COLO668 (cell line): ENCODE measurements around the gene SHISA5.
A peak's percentile ranks its signal among the peaks of the same experiment; 100 is the strongest.
"Not testable (repeated sequence)": the region's sequence is repeated elsewhere in the genome, so short reads cannot be mapped to it uniquely, and the experiment has no call there.

Experiments
- DNase-seq: peaks from one replicate; lab custom pipeline; 2025; ENCODE audit not compliant: unreplicated experiment; lab: John Stamatoyannopoulos, UW

SHISA5 gene

DNA sequence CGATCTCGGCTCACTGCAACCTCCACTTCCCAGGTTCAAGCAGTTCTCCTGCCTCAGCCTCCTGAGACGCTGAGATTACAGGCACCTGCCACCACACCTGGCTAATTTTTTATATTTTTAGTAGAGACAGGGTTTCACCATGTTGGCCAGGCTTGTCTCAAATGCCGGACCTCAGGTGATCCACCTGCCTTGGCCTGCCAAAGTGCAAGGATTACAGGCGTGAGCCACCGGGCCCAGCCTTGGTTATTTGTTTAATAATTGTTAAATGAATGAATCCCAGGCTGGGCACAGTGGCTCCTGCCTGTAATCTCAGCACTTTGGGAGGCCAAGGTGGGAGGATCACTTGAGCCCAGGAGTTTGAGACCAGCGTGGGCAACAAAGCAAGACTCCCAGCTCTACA lies 42.2 kb downstream of the SHISA5 start:
- not testable (repeated sequence) for DNase-seq

DNA sequence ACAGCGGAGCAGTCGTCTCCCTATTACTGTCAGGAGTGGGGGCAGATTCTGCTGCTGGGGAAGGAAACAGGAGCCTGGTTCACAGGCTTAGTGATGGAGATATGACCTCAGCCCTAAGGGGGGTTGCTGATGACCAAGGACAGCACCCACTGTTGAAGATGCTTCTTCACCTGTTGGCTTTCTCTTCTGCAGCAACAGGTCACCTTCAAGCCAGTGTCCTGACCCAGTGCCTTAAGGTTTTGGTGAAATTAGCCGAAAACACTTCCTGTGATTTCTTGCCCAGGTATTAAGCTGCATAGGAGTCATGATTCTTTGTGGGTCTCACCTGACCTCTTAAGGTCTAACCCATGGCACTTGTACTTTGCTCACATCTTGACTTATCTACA lies 43.5 kb downstream of the SHISA5 start:
- DNase-seq = no peak

DNA sequence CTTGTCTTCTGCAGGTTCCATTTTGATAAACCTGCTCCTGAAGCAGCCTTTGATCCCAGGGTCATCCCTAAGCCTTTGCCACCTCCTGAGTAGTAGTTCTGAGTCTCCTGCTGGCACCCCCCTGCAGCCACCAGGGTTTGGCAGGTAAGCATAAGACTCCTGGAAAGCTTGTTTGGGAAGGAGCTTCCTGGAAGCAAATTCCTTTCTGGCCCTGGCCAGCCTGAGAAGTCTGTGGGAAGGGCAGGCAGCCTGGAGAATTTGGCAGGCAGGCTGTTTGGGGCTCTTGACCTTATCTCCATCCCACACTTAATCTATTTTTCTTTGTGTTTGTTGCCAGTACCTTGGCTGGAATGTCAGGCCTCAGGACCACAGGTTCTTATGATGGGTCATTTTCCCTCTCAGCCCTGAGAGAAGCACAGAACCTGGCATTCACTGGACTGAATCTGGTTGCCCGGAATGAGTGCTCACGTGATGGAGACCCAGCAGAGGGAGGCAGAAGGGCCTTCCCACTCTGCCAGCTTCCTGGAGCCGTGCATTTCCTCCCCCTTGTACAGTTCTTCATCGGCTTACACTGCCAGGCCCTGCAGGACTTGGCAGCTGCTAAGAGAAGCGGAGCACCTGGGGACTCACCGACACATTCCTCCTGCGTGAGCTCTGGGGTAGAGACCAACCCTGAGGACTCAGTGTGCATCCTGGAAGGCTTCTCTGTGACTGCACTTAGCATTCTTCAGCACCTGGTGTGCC lies 44.0 kb downstream of the SHISA5 start:
- no peak for DNase-seq

DNA sequence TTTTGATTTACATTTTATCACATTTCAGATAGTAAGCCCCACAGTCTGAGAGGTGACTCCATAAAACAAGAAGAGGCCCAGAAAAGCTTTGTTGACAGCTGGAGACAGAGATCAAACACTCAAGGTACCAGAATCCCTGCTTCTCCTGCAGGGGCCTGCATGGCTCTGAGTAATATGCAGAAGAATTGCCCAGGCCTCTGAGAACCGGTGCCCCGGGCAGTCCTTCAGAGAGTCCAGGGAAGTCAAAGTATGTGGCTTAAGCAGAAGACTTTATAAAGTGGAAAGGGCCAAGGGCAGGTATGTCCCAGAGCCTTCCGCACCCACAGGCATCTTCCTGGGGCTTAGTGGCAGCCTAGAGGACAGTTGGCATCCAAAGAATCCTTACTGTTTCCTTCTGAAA lies 44.6 kb downstream of the SHISA5 start:
- no peak for DNase-seq

DNA sequence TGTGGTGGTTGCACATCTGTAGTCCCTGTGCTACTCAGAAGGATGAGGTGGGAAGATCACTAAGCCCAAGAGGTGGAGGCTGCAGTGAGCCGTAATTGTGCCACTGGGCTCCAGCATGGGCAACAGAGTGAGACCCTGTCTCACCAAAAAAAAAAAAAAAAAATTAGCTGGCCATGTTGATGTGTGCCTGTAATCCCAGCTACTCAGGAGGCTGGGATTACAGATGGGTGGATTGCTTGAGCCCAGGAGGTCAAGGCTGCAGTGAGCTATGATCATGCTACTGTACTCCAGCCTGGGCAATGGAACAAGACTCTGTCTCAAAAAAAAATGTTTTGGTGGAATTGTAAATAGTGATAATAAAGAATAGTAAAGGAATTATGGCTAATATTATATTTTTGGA lies 47.5 kb downstream of the SHISA5 start:
- no peak for DNase-seq

DNA sequence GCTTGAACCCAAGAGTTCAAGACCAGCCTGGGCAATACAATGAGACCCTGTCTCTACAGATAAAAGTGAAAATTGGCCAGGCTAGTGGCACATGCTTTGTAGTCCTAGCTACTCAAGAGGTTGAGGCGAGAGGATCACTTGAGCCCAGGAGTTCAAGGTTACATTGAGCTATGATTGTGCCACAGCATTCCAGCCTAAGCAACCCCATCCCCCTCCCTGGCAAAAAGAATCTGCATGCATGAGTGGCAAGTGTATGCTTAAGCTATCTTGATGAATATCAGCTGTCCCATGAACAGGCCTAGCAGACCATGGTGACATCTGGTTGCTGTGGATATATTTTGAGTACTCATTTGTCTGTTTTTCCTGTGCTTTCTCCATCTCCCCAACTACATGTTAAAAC lies 52.7 kb downstream of the SHISA5 start:
- no peak for DNase-seq

DNA sequence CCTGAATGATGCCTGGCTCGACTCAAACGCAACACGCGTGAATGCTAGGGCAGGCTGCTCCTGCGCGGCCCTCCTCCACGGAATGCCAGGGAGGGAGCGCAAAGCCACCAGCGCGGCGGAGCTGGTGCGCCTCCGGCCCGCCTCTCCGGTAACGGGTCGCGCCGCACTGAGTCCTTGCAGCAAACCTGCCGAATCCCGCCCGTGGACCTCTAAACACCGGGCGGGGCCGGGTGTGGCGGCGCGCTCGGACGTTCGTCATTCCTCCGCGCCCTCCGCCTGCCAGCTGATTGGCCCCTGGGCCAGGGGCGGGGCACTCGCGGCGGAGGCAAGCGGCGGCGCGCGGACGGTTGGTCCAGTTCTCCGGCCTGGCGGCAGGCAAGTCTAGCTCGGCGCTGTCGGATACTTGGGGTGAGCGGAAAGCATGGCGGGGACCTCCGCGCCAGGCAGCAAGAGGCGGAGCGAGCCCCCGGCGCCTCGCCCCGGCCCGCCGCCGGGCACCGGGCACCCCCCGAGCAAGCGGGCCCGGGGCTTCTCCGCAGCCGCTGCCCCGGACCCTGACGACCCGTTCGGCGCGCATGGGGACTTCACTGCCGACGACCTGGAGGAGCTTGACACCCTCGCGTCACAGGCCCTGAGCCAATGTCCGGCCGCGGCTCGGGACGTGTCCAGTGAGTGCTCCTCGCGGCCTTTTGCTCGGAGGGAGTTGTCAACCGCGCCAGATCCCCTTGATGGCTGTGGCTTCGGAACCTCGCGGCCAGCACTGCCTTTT lies 57.4 kb downstream of the SHISA5 start, which contains the start of gene ATRIP:
ATRIP (plus strand) TSS at position 313 of the 769 bp plus-strand sequence; CDS start at position 422, 109 bp downstream.
- peak; percentile 91 for DNase-seq

DNA sequence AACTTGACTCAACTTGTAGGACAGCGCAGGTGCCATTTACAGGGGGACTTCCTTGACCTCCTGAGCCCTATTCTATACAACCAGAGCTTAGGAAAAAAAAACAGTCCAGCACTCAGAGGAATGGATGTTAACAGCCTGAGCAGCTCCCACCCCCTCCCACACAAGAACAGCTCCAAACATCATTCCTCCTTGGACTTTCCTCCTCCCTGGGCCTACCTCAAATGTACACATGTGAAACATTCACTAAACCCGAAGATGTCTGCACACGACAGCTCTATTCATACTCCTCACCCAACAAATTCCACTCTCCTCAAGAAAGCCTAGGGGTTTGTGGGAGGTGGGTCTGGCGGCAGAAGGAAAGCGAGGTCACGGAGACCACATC lies 57.9 kb downstream of the SHISA5 start:
- DNase-seq = no peak

DNA sequence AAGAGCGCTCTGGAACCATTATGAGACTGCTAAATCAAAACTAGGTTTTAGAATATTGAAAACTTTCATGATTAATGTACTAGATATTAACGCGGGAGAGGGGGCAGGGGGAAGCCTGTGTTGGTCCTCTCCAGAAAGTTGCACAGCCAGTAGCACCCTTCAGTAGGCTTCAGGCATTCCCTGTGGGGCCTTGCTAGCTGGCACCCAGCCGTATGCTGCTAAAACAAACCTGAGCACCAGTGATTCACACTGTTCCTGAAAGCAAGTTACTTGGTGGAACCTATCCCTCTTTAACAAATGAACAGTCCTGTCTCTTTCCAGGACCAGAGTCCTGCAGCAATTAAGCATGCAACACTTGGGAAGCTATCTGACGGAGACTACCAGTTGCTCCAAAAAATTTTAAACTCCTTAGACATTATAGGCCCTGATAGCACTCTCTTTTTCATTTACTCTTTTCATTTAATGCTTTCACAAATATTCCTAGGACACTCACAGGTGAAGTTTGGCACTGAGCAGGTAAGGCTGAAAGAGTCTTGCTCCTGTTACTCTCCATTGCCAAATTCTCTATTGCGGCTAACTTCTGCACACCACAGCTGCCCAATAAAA lies 58.6 kb downstream of the SHISA5 start:
- no peak for DNase-seq

DNA sequence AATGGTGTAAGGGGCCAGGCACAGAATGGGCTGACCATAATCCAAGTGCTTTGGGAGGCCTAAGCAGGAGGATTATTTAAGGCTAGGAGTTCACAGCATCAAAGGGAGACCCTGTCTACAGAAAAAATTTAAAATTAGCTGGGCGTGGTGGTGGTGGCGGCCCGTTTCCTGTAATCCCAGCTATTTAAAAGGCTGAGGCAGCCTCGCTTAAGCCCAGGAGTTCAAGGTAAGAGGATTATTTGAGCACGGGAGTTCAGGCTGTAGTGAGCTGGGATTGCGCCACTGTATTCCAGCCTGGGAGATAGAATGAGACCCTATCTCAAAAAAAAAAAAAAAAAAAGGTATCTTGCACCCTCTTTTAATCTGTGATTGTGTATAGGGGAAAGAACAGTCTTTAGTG lies 62.0 kb downstream of the SHISA5 start:
- no peak for DNase-seq

DNA sequence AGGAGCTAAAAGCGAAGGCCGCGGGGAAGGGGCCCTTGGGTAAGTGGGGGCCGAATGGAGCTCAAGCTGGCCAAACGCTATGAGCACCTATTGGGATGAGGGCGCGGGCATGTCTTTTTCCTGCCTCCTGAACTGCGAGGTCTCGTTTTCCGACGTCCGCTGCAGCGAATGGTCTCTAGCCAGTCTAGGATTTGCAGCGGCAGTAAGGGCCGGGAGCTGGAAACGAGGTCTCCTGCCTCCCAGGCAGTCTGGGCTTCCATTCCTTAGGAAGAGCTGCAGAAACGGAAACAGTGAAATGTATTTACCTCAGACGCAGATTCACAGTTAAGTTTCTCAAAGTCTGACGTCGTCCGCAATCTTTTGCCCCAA lies 63.4 kb downstream of the SHISA5 start:
- DNase-seq = no peak

DNA sequence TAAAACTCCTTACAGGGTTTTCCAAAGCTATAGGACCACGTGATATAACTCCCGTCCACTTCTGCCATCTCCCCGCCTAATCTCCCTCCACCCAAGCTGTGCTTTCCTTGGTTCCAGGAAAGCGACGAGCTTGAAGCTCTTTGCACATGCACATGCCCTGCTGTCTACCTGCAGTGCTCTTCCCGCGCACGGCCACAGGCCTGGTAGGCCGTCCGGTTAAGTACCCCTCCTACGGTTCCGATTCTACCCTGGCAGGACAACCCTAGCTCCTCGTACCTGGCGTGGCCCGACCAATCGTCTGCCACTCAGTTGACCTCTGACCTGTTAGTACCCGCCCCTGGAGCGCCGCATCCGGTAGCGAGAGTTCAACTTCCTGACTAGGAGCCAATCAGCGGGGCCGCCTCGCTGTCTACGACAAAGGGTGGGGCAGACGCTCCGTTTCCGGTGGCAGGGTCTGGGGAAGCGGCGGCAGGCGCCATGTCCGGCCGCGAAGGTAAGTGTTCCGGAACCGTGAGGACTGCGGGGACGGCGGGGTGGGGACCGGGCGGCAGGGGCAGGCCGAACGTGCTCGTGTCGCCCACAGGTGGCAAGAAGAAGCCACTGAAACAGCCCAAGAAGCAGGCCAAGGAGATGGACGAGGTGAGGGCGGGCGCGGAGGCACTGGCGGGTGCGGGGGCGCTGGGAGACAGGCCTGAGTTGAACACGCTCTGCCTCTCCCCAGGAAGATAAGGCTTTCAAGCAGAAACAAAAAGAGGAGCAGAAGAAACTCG lies 64.0 kb downstream of the SHISA5 start, which contains the start of the genes CCDC51 and TMA7:
CCDC51 (minus strand) TSS at position 300 of the 770 bp plus-strand sequence. CDS start 4,991 bp downstream, outside the sequence.
TMA7 (plus strand) TSS at position 438 of the 770 bp plus-strand sequence; CDS start at position 478, 40 bp downstream.
- peak; percentile 95 for DNase-seq

DNA sequence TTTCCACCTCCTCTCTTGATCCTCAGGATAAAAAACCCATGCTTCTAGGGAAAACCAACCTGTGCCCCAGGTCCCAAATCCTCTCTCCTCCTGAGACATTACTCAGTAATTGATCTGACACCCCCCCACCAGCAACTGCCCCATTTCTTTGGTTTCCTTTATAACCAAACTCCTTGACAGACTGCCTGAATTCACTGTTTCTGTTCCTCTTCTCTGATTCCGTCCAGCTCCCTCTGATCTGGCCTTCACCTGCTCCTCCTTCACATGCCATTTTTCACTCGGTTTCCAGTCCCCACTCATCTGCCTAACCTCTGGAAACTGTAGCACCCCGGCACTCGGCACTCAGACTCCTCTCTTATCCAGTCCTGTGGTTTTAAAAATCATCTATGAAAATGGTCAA lies 66.2 kb downstream of the SHISA5 start:
- no peak for DNase-seq

DNA sequence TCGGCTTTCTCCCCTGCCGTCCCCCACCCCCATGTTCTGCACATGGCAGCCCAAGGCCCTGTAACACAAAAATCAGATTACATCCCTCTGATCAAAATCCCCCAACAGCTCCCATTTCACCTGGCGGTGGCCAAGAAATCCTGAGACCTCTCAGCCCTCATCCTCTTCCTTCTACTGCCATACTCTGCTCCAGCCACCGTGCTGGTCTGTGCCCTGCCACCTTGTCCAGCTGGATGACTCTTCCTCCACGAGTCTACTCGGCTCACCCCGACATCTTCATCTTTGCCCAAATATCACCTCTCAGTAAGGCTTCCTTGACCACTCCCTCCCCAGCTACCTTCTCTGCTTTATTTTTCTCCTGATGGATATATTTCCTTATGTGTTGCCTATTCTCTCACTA lies 67.1 kb downstream of the SHISA5 start:
- DNase-seq = no peak

DNA sequence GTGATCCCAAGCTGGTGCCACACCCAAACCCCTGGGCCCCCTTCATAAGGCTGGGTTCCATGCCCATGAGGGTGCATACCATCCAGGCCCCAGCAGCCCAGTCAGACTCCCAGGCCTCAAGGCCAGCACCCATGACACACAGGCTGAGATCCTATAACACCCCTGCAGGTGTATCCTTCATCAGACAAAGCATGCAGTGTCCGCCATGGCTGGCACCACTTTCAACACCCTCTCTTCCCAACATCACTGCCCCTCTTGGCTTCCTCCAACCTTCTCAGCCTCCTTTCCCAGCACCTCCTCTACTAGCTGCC lies 67.5 kb downstream of the SHISA5 start:
- DNase-seq = no peak

DNA sequence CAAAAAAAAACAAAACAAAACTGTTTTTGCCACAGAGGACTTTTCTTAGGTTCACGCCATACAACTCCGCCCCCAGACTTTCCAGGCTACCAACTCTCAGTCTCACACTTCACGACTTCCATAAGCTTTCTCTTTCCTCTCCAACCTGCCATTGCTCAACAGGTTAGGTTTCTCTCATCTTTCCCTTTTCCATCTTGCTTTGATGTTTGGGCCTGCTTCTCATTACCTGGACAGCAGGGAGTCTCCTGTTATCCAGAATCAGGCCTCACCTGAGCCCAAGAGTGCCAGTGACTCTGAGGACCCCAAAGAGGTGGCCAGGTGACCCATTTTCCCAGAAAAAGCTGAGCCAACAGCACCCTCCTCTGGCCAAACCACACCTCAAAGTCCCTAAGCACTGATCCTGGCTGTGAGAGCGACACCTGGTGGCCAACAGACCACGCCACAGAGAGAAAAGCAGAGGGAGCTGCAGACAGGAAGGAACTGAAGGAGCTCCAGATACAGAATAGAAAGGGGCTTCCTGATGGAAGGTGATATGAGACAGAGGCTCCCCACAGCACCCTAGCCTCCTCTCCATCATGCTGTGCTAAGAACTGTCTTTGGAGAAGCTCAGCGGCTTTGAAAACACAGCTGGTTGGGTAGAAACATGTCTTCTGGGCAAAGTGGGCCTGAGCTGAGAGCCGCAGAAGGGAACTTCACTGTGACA lies 68.0 kb downstream of the SHISA5 start:
- DNase-seq = peak; percentile 76

DNA sequence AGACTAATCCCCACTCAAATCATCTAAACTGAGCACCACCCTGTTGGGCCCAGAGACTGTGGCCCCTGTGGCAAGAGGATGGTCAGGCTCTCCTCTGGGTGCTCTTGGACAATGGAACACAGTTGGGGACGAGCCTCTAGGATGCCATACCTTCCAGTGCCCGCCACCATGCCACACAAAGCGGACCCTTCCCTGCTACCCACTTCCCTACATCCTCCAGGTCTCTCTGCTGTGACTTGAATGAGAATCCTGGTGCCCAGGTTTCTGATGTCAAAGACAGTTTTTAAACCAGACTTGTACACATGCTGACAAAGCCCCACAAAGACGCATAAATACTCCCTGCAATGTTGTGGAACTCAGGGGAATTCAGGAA lies 68.8 kb downstream of the SHISA5 start:
- DNase-seq = no peak

DNA sequence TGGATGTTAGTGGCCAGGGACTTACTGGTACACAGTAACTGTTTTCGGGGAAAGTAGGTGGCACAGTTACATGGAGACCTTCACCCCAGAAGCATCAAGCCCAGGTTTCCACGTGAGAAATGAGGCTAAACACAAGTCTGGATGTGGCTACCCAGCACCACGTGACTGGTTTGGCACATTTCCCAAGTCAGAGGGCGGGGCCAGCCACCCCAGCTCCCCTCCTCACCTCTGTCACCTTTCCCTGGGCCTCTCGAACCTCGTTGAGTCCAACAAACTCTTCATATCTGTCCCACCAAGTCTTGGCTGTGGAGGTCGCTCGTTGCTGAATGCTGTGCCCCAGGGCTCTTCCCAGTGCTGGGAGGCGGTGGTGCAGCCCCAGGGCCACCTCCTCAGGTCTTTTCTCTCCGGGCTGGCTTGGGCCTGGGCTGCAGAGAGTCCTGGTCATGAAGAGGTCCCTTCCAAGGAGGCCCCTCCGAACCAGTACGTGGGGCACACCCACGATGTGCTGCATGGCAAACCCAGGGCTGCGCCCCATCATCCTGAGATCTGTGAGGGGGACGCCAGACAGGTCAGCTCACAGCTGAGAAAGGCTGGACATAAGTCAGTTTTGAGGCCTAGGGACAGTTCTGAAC lies 69.3 kb downstream of the SHISA5 start:
- no peak for DNase-seq

DNA sequence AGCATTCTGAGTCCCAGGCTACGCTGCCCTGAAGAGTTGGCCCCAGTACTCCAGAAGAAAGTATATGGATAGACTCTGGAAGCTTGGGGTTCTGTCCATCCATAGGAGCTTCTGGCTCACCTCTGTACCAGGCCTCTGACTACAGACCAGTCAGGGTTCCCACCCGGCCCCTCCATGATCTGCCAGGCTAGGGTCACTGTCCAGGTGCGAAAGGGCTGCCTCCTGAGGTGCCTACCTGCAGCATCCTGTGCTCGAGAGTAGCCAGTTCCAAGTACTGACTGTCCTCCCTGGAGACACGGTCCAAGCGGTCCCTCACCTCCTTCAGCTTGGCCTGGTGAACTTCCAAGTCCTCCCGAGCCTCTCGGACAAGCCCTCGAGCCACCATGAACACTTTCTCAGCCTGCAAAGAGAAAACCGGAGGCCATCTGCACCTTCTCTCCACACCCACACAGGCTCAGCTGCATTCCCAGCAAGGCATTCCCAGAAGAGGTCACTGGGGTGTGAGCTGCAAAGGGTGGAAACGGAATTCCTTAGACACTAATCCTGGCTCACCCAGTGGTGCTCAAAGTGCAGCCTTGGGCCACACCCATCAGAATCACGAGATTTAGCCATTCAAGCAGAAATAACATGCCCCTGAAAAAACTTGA lies 70.4 kb downstream of the SHISA5 start:
- no peak for DNase-seq
